GM19351 (cell line): ENCODE results near the gene MISP.
"Not testable (repeated sequence)": the region's sequence is repeated elsewhere in the genome, so short reads cannot be mapped to it uniquely, and the experiment has no call there.

ENCODE experiments used
- ATAC-seq: cut with Tn5 transposase; IDR thresholded peaks from one replicate; pipeline ENCODE4 v1.9.1; 2021; ENCODE audit warnings: mild to moderate bottlenecking, moderate library complexity; ENCODE audit not compliant: unreplicated experiment

The MISP gene

GRCh38 chr19:723247-723646 lies 27.7 kb upstream of the MISP start:
- ATAC-seq: no peak

- ATAC-seq: no peak
Measured at GRCh38 chr19:723714-724113, 27.2 kb upstream of the MISP start.

- no peak for ATAC-seq
Measured at GRCh38 chr19:725461-726089, 25.3 kb upstream of the MISP start.

- no peak for ATAC-seq
Measured at GRCh38 chr19:726993-727956, 23.6 kb upstream of the MISP start.

- no peak for ATAC-seq
Measured at GRCh38 chr19:728011-728410, 22.9 kb upstream of the MISP start.

- not testable (repeated sequence) for ATAC-seq
Measured at GRCh38 chr19:729564-729963, 21.3 kb upstream of the MISP start.

GRCh38 chr19:729965-730668 lies 20.8 kb upstream of the MISP start:
- ATAC-seq: no peak

- ATAC-seq: no peak
Measured at GRCh38 chr19:731000-731399, 19.9 kb upstream of the MISP start.

GRCh38 chr19:732148-733069 lies 18.5 kb upstream of the MISP start:
- ATAC-seq: no peak

- no peak for ATAC-seq
Measured at GRCh38 chr19:734716-735115, 16.2 kb upstream of the MISP start.

- ATAC-seq: no peak
Measured at GRCh38 chr19:736125-736524, 14.8 kb upstream of the MISP start.

- no peak for ATAC-seq
Measured at GRCh38 chr19:737591-738093, 13.3 kb upstream of the MISP start.

GRCh38 chr19:738509-739128 lies 12.3 kb upstream of the MISP start:
- no peak for ATAC-seq

GRCh38 chr19:739998-740715 lies 10.8 kb upstream of the MISP start:
- ATAC-seq: no peak

- not testable (repeated sequence) for ATAC-seq
Measured at GRCh38 chr19:740816-741505, 10.0 kb upstream of the MISP start.

- ATAC-seq: no peak
Measured at GRCh38 chr19:741506-742131, 9.3 kb upstream of the MISP start.

- no peak for ATAC-seq
Measured at GRCh38 chr19:742540-743075, 8.3 kb upstream of the MISP start.

GRCh38 chr19:743168-743687 lies 7.7 kb upstream of the MISP start:
- no peak for ATAC-seq
